ENCODE measurements around the gene ZNF678.

Gene ZNF678

GRCh38 chr1:227635596-227635995 is 72.2 kb downstream of the ZNF678 start:
- TF ChIP-seq CTCF (IDR thresholded peaks at IDR 0.05; ENCODE audit: borderline replicate concordance, extremely low read depth, low read length, poor library complexity, severe bottlenecking) (no peak), EZH2 (IDR thresholded peaks at IDR 0.05; ENCODE audit: borderline replicate concordance, low read depth, low read length, severe bottlenecking) (no peak)
- H4K20me1 ChIP-seq (ENCODE audit: insufficient read depth, low read length), result no peaks in the 10 kb centered on the region
- H3K9me3 ChIP-seq (ENCODE audit: insufficient read depth, low read length, severe bottlenecking), result peaks cover 73% of the 10 kb centered on the region
- no peak overlapping the region for H3K27ac ChIP-seq (ENCODE audit: low read length)
- DNase-seq, result no peak
- no peak for ATAC-seq (ENCODE audit: insufficient read depth, low read depth)
- H3K4me1 ChIP-seq (ENCODE audit: insufficient read depth, low read length), result no peaks in the 10 kb centered on the region
- peaks cover 7% of the 10 kb centered on the region; the same call in 1 of the 2 replicates for H3K36me3 ChIP-seq (ENCODE audit: insufficient read depth, low read length)
- H3K27me3 ChIP-seq (ENCODE audit: insufficient read depth, low read length, poor library complexity), result no peaks in the 10 kb centered on the region
- H3K4me2 ChIP-seq (ENCODE audit: insufficient read depth, low read length), result no peak overlapping the region
- peaks cover 18% of the 10 kb centered on the region for H3K79me2 ChIP-seq (ENCODE audit: insufficient read depth, low read length)
- H2AFZ ChIP-seq (ENCODE audit: low read depth, low read length), result no peak overlapping the region
- H3K4me3 ChIP-seq (ENCODE audit: low read depth in 1 of 2, low read length in 2 of 2), result no peak overlapping the region
- H3K9ac ChIP-seq (ENCODE audit: low read depth, low read length), result no peak overlapping the region

- Histone ChIP-seq H3K36me3 (ENCODE audit: insufficient read depth, low read length) (peaks cover 50% of the 10 kb centered on the region), H3K4me1 (ENCODE audit: insufficient read depth, low read length) (no peaks in the 10 kb centered on the region), H3K79me2 (ENCODE audit: insufficient read depth, low read length) (no peaks in the 10 kb centered on the region), H4K20me1 (ENCODE audit: insufficient read depth, low read length) (no peaks in the 10 kb centered on the region), H3K9ac (ENCODE audit: low read depth, low read length) (no peak overlapping the region), H3K27me3 (ENCODE audit: insufficient read depth, low read length, poor library complexity) (no peaks in the 10 kb centered on the region), H3K4me3 (ENCODE audit: low read depth in 1 of 2, low read length in 2 of 2) (peak overlapping the region in 1 of 2 experiments; percentile 8; a peak in 1 of 4 replicates), H3K27ac (ENCODE audit: low read length) (no peak overlapping the region), H3K9me3 (ENCODE audit: insufficient read depth, low read length, severe bottlenecking) (peaks cover 91% of the 10 kb centered on the region), H2AFZ (ENCODE audit: low read depth, low read length) (no peak overlapping the region), H3K4me2 (ENCODE audit: insufficient read depth, low read length) (no peak overlapping the region)
- DNase-seq, result no peak
- TF ChIP-seq EZH2 (IDR thresholded peaks at IDR 0.05; ENCODE audit: borderline replicate concordance, low read depth, low read length, severe bottlenecking) (no peak), CTCF (IDR thresholded peaks at IDR 0.05; ENCODE audit: borderline replicate concordance, extremely low read depth, low read length, poor library complexity, severe bottlenecking) (no peak)
- ATAC-seq (ENCODE audit: insufficient read depth, low read depth), result no peak
These were observed 91.1 kb downstream of the ZNF678 start for GRCh38 chr1:227654431-227654830.

GRCh38 chr1:227654858-227655752 is 91.7 kb downstream of the ZNF678 start:
- Histone ChIP-seq H3K79me2 (ENCODE audit: insufficient read depth, low read length) (no peaks in the 10 kb centered on the region), H2AFZ (ENCODE audit: low read depth, low read length) (no peak overlapping the region), H3K27ac (ENCODE audit: low read length) (no peak overlapping the region), H3K36me3 (ENCODE audit: insufficient read depth, low read length) (peaks cover 49% of the 10 kb centered on the region), H3K4me1 (ENCODE audit: insufficient read depth, low read length) (no peaks in the 10 kb centered on the region), H4K20me1 (ENCODE audit: insufficient read depth, low read length) (no peaks in the 10 kb centered on the region), H3K27me3 (ENCODE audit: insufficient read depth, low read length, poor library complexity) (no peaks in the 10 kb centered on the region), H3K9ac (ENCODE audit: low read depth, low read length) (no peak overlapping the region), H3K4me3 (ENCODE audit: low read depth in 1 of 2, low read length in 2 of 2) (no peak overlapping the region), H3K9me3 (ENCODE audit: insufficient read depth, low read length, severe bottlenecking) (peaks cover 90% of the 10 kb centered on the region), H3K4me2 (ENCODE audit: insufficient read depth, low read length) (no peak overlapping the region)
- ATAC-seq (ENCODE audit: insufficient read depth, low read depth), result no peak
- no peak for DNase-seq
- TF ChIP-seq EZH2 (IDR thresholded peaks at IDR 0.05; ENCODE audit: borderline replicate concordance, low read depth, low read length, severe bottlenecking), result no peak
- TF ChIP-seq CTCF (IDR thresholded peaks at IDR 0.05; ENCODE audit: borderline replicate concordance, extremely low read depth, low read length, poor library complexity, severe bottlenecking), result no peak

Data from DND-41 (cell line).